AG04449 (cell line): ENCODE data around the gene VPS13C.

Source experiments
- CTCF ChIA-PET: fragments of 350-600 bp; formaldehyde crosslinking; extraction: SDS; loops from one replicate; lab custom pipeline; 2021; ENCODE audit warnings: antibody characterized with exemption; lab: Yijun Ruan, JAX
- POLR2A ChIA-PET: fragments of 400-600, 350-600 bp; formaldehyde crosslinking; extraction: SDS; loops from one replicate; lab custom pipeline; 2020; ENCODE audit warnings: antibody characterized with exemption, inconsistent platforms; lab: Yijun Ruan, JAX
- DNase-seq: peaks from one replicate; pipeline ENCODE4 v3.0.0-alpha.2; 2010; ENCODE audit warnings: low read depth, low spot score
- H3K4me3 ChIP-seq: 2 replicates; pipeline ENCODE4 v1.5.1; 2011; ENCODE audit warnings: low read depth, mild to moderate bottlenecking, control low read depth, low read length
- TF ChIP-seq, protein P1 (sequence below): IDR thresholded peaks from one replicate; pipeline ENCODE4 v1.5.1; 2011; ENCODE audit warnings: mild to moderate bottlenecking, moderate library complexity, low read length, control low read depth, inconsistent platforms; ENCODE audit not compliant: insufficient read depth; ENCODE audit errors: missing control alignments

The VPS13C gene

DNA sequence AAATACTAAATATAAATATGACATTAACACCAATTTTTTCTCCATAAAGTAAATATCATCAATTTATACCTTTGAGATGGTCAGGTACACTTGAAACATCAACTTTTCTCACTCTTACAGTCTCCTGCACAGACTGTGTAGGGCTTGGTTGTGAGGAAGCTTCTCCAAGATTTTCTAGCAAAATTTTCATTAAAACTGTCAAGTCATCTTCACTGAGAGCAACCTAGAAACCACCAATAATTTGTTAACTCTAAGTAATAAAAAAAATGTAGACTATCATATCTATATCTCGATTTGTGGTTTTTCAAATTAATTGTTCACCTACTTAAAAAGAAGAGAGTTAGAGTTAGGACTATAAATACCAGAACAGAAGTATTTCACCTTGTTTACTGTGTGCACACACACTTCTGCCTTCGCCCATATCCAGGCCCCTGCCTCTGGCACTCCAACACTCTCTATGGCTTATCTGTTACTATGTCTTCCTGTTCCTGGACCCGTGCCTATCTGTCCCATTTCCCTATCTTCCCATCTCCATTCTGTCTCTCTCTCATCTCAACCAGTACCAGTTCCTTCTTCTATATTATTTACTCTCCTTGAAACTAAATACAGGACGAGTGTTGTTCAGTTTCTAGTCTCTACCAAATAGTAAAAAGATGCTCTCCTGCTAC is 123.6 kb downstream of the VPS13C start:
- TF ChIP-seq, protein P1, sequence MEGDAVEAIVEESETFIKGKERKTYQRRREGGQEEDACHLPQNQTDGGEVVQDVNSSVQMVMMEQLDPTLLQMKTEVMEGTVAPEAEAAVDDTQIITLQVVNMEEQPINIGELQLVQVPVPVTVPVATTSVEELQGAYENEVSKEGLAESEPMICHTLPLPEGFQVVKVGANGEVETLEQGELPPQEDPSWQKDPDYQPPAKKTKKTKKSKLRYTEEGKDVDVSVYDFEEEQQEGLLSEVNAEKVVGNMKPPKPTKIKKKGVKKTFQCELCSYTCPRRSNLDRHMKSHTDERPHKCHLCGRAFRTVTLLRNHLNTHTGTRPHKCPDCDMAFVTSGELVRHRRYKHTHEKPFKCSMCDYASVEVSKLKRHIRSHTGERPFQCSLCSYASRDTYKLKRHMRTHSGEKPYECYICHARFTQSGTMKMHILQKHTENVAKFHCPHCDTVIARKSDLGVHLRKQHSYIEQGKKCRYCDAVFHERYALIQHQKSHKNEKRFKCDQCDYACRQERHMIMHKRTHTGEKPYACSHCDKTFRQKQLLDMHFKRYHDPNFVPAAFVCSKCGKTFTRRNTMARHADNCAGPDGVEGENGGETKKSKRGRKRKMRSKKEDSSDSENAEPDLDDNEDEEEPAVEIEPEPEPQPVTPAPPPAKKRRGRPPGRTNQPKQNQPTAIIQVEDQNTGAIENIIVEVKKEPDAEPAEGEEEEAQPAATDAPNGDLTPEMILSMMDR: no peak
- ChIA-PET CTCF (interaction anchor here (1.1 kb wide), 2 partner anchors 124 to 136 kb away, joined by 3 to 4 read pairs; partner anchors contain the start of gene VPS13C), POLR2A (no interaction called here)
- DNase-seq: no peak
- no peak overlapping the region for H3K4me3 ChIP-seq

- ChIA-PET POLR2A (no interaction called here), CTCF (interaction anchor here (1.1 kb wide), 1 partner anchor 125 kb away, joined by 3 read pairs; the partner anchor contains the start of gene VPS13C)
- DNase-seq: no peak
- TF ChIP-seq, protein P1: no peak
- H3K4me3 ChIP-seq: no peak overlapping the region
These were observed 124.8 kb downstream of the VPS13C start for GRCh38 chr15:61935493-61935892.

GRCh38 chr15:61929452-61929851 is 130.8 kb downstream of the VPS13C start:
- TF ChIP-seq, protein P1: no peak
- no peak for DNase-seq
- ChIA-PET POLR2A (no interaction called here), CTCF (no interaction called here)
- H3K4me3 ChIP-seq: no peak overlapping the region

DNA sequence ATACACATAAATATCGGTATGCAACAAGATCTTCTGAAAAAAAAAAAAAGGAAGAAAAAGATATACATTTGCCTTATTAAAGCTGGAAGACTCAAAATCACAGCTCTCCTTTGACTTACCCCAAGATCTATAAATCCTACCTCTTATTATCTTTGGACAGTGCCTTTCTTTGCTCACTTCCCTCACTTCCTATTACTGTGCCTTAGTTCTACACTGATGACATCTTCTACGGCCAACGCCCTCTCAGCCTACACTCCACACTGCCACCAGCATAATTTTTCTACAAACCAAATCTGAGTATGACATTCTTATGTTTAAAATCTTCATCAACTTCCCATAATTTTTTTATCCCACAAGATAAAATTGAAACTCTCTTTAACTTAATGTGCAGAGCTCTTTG is 137.1 kb downstream of the VPS13C start:
- TF ChIP-seq, protein P1: no peak
- ChIA-PET CTCF (no interaction called here), POLR2A (no interaction called here)
- DNase-seq: no peak
- H3K4me3 ChIP-seq: no peak overlapping the region

DNA sequence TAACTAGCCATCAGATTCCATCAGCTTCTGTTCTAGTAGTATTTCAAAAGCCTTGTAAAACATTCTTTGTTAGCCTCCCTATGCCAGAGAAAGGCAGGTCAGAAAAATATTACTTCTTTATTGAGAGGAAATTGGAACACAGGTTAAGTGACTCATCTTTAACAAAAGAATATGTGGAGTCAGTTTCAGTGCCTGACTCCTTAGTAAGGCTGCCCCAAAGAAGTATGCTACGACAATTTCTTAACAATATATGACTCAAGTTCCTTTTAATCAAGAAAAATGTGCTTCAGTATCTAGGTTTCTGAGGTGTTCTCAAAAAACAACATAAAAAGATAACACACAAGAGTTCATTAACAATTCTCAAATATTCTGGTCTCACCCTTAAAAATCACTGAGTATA is 139.2 kb downstream of the VPS13C start:
- TF ChIP-seq, protein P1: no peak
- DNase-seq: no peak
- ChIA-PET CTCF (interaction anchor here (1.2 to 1.6 kb wide), 3 partner anchors 10 to 386 kb away, joined by 3 read pairs; no protein-coding TSS in a partner anchor), POLR2A (no interaction called here)
- no peak overlapping the region for H3K4me3 ChIP-seq

DNA sequence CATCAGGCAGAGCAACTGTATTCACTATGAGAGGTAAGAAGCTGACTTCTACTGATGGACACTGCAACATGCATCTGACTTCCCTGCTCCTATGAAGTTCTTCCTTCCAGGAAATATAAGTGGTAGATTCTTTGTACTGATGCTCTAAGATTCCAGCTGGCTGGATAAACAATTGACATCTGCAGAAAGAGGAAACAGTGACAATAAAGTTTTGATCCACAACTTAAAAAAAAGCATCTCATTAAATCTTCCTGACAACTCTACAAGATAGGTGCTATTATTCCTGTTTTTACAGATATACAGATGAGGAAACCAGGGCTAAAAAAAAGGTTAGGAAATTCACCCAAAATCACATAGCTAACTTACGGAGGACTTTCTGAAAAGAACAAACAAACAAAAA is 142.8 kb downstream of the VPS13C start:
- no peak for DNase-seq
- TF ChIP-seq, protein P1: no peak
- POLR2A ChIA-PET: no interaction called here
- H3K4me3 ChIP-seq: no peak overlapping the region
- CTCF ChIA-PET: interaction anchor here (1.0 to 1.4 kb wide), 2 partner anchors 9 to 154 kb away, joined by 3 to 4 read pairs; no protein-coding TSS in a partner anchor
